Measurements from ENCODE around the gene LRP1B.

- TF ChIP-seq POLR2A (IDR thresholded peaks at IDR 0.05) (no peak), CTCF (IDR thresholded peaks at IDR 0.05) (no peak)
Observed at GRCh38 chr2:140481136-140481535, 1649.7 kb downstream of the LRP1B start.

All from tibial nerve (tissue), 3 donors.